ENCODE data around the gene GPRC5C.

GRCh38 chr17:74465378-74466110 lies 33.7 kb downstream of the GPRC5C start:
- no peak for TF ChIP-seq EZH2 (IDR thresholded peaks at IDR 0.05; ENCODE audit: low read depth, low read length, severe bottlenecking)
- TF ChIP-seq TAF1 (IDR thresholded peaks at IDR 0.05; ENCODE audit: low read depth, low read length), result no peak
- no peak for TF ChIP-seq CTCF (IDR thresholded peaks at IDR 0.05; ENCODE audit: control extremely low read depth in 1 of 3, insufficient read depth in 1 of 3, low read depth in 1 of 3, low read length in 3 of 3)
- TF ChIP-seq POLR2A (IDR thresholded peaks at IDR 0.05; ENCODE audit: control extremely low read depth in 1 of 2, low read depth in 2 of 2, low read length in 2 of 2), result no peak
- no peak for TF ChIP-seq TBP (IDR thresholded peaks at IDR 0.05; ENCODE audit: low read depth, low read length)
- TF ChIP-seq SIN3A (conservative IDR thresholded peaks at IDR 0.05 in 1 of 2, IDR thresholded peaks at IDR 0.05 in 1 of 2; ENCODE audit: low read depth in 1 of 2, low read length in 2 of 2), result no peak
- TF ChIP-seq SIRT6 (IDR thresholded peaks at IDR 0.05; ENCODE audit: low read length), result no peak
- no peak for TF ChIP-seq JUND (IDR thresholded peaks at IDR 0.05; ENCODE audit: low read length)
- no peak for TF ChIP-seq RNF2 (IDR thresholded peaks at IDR 0.05; ENCODE audit: borderline replicate concordance, low read depth, low read length, missing control alignments, poor library complexity, severe bottlenecking)
- no peak for TF ChIP-seq RXRA (IDR thresholded peaks at IDR 0.05; ENCODE audit: insufficient read depth, low read depth, low read length)
- TF ChIP-seq ATF2 (IDR thresholded peaks at IDR 0.05; ENCODE audit: low read length), result no peak
- TF ChIP-seq CHD2 (IDR thresholded peaks at IDR 0.05; ENCODE audit: low read length), result no peak
- TF ChIP-seq ATF3 (IDR thresholded peaks at IDR 0.05; ENCODE audit: insufficient read depth, low read depth, low read length), result no peak
- TF ChIP-seq RBBP5 (IDR thresholded peaks at IDR 0.05; ENCODE audit: borderline replicate concordance, low read depth, low read length), result no peak
